ENCODE data around the gene INSYN1. TPM values are rescaled to one million over a fixed set of nuclear protein-coding genes. Genes with fewer than 3 reads are reported as not detected.

The INSYN1 gene
- total RNA-seq, 6 donors from 2014 or later: 3.1 to 17.1 (median 5.1) TPM

- ATAC-seq (ENCODE audit: low FRiP score in 2 of 2): peak in 1 of 2 donors; percentile 63
- TF ChIP-seq EP300 (IDR thresholded peaks at IDR 0.05) (no peak), CTCF (IDR thresholded peaks at IDR 0.05) (peak; percentile 62 to 87 (median 84))
- Histone ChIP-seq H3K36me3 (peaks cover 0 to 11% (median 0%) of the 10 kb centered on the region in 4 donors), H3K4me3 (no peak overlapping the region), H3K27ac (no peak overlapping the region), H3K4me1 (peaks cover 17 to 30% (median 28%) of the 10 kb centered on the region in 4 donors), H3K27me3 (no peaks in the 10 kb centered on the region), H3K9me3 (no peaks in the 10 kb centered on the region)
- DNase-seq: peak in 1 of 2 donors; percentile 81
- 30 to 35% methylated on average over 13 of the region's 13 CpGs for WGBS, 2 donors
Observed at GRCh38 chr15:73700041-73700842, 52.9 kb downstream of the INSYN1 start.

- Histone ChIP-seq H3K27ac (no peak overlapping the region), H3K9me3 (no peaks in the 10 kb centered on the region), H3K36me3 (peaks cover 0 to 11% (median 0%) of the 10 kb centered on the region in 4 donors), H3K27me3 (no peaks in the 10 kb centered on the region), H3K4me3 (no peak overlapping the region), H3K4me1 (peaks cover 19 to 29% (median 27%) of the 10 kb centered on the region in 4 donors)
- ATAC-seq (ENCODE audit: low FRiP score in 2 of 2) (no peak), DNase-seq (peak in 1 of 2 donors; percentile 67)
- 77 to 85% methylated on average over 9 to 14 of the region's 14 CpGs for WGBS, 2 donors
- TF ChIP-seq POLR2AphosphoS5 (IDR thresholded peaks at IDR 0.05) (no peak), EP300 (IDR thresholded peaks at IDR 0.05) (no peak), CTCF (IDR thresholded peaks at IDR 0.05) (no peak), POLR2A (IDR thresholded peaks at IDR 0.05) (no peak)
Observed at GRCh38 chr15:73699249-73700040, 53.7 kb downstream of the INSYN1 start.

- H3K4me3 ChIP-seq: no peak overlapping the region
- H3K36me3 ChIP-seq: no peaks in the 10 kb centered on the region
- ATAC-seq (ENCODE audit: low FRiP score in 2 of 2) (peak; percentile 86 to 92), DNase-seq (peak; percentile 61 to 91)
- peaks cover 25 to 31% (median 27%) of the 10 kb centered on the region in 4 donors for H3K4me1 ChIP-seq
- no peaks in the 10 kb centered on the region for H3K27me3 ChIP-seq
- H3K27ac ChIP-seq: peak overlapping the region in 1 of 4 donors; percentile 22
- H3K9me3 ChIP-seq: no peaks in the 10 kb centered on the region
- WGBS, 2 donors: 10 to 17% methylated on average over 7 to 9 of the region's 9 CpGs
- TF ChIP-seq CTCF (IDR thresholded peaks at IDR 0.05): peak in 1 of 6 experiments; percentile 10
- TF ChIP-seq POLR2AphosphoS5 (IDR thresholded peaks at IDR 0.05): peak; percentile 88 to 89
- no peak for TF ChIP-seq POLR2A (IDR thresholded peaks at IDR 0.05)
Observed at GRCh38 chr15:73697033-73697467, 56.1 kb downstream of the INSYN1 start.

- WGBS, 2 donors: 25 to 44% methylated on average over 1 of the region's 1 CpG
Observed at GRCh38 chr15:73696641-73697001, 56.5 kb downstream of the INSYN1 start.

More at GRCh38 chr15:73696641-73697001, 56.5 kb downstream of the INSYN1 start:
- ATAC-seq (ENCODE audit: low FRiP score in 2 of 2): no peak
- H3K27me3 ChIP-seq: no peaks in the 10 kb centered on the region
- H3K4me1 ChIP-seq: peaks cover 25 to 32% (median 27%) of the 10 kb centered on the region in 4 donors
- no peak overlapping the region for H3K4me3 ChIP-seq
- no peaks in the 10 kb centered on the region for H3K9me3 ChIP-seq
- TF ChIP-seq EP300 (IDR thresholded peaks at IDR 0.05): no peak
- TF ChIP-seq POLR2A (IDR thresholded peaks at IDR 0.05): no peak
- no peak for TF ChIP-seq CTCF (IDR thresholded peaks at IDR 0.05)
- no peak for TF ChIP-seq POLR2AphosphoS5 (IDR thresholded peaks at IDR 0.05)
- H3K36me3 ChIP-seq: no peaks in the 10 kb centered on the region
- no peak for DNase-seq
- peak overlapping the region in 1 of 4 donors; percentile 22 for H3K27ac ChIP-seq
